Measurements from ENCODE around the gene ACOT12.

The ACOT12 gene

GRCh38 chr5:81359881-81360280 is 34.1 kb downstream of the ACOT12 start:
- H3K27ac Mint-ChIP-seq: no peak overlapping the region
- TF ChIP-seq CTCF (IDR thresholded peaks at IDR 0.05): no peak
- no peaks in the 10 kb centered on the region for H3K9me3 Mint-ChIP-seq
- H3K27me3 Mint-ChIP-seq (ENCODE audit: low read depth, poor library complexity): no peaks in the 10 kb centered on the region
- no peak overlapping the region for H3K4me3 Mint-ChIP-seq
- peaks cover 11% of the 10 kb centered on the region for H3K4me1 Mint-ChIP-seq
- H3K36me3 Mint-ChIP-seq (ENCODE audit: low read depth): no peaks in the 10 kb centered on the region
- no peak for DNase-seq

- peak; percentile 6 for DNase-seq
- TF ChIP-seq CTCF (IDR thresholded peaks at IDR 0.05): no peak
- H3K4me1 Mint-ChIP-seq: peaks cover 11% of the 10 kb centered on the region
Measured at GRCh38 chr5:81359108-81359507, 34.8 kb downstream of the ACOT12 start.

GRCh38 chr5:81355291-81356251 is 38.4 kb downstream of the ACOT12 start:
- Mint-ChIP-seq H3K36me3 (ENCODE audit: low read depth) (no peaks in the 10 kb centered on the region), H3K4me1 (peaks cover 11% of the 10 kb centered on the region), H3K27ac (no peak overlapping the region), H3K27me3 (ENCODE audit: low read depth, poor library complexity) (no peaks in the 10 kb centered on the region), H3K4me3 (no peak overlapping the region), H3K9me3 (no peaks in the 10 kb centered on the region)
- no peak for DNase-seq
- no peak for TF ChIP-seq CTCF (IDR thresholded peaks at IDR 0.05)

More at GRCh38 chr5:81359108-81359507, 34.8 kb downstream of the ACOT12 start:
- H3K9me3 Mint-ChIP-seq: no peaks in the 10 kb centered on the region
- H3K27ac Mint-ChIP-seq: no peak overlapping the region
- H3K36me3 Mint-ChIP-seq (ENCODE audit: low read depth): no peaks in the 10 kb centered on the region
- H3K27me3 Mint-ChIP-seq (ENCODE audit: low read depth, poor library complexity): no peaks in the 10 kb centered on the region
- H3K4me3 Mint-ChIP-seq: no peak overlapping the region

DNA sequence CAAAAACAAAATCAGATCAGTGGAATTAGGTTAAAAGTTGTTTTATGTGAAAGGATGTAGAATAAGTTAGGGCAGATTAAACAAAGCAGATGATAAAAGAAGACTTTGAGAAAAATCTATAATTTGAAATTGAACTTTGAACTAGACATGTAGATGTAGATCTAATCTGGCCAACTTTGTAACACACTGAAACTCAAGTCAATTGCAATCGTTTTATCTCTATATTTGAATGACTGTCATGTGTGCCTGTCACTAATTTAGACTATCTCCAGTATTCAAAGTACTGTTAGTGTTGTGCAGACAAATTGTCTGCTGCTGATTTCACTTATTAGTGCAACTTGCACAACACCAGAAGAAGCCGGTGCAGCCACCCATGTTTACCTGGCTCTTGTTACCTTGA is 39.8 kb downstream of the ACOT12 start:
- no peak for DNase-seq
- H3K4me3 Mint-ChIP-seq: no peak overlapping the region
- no peak for TF ChIP-seq CTCF (IDR thresholded peaks at IDR 0.05)
- no peak overlapping the region for H3K27ac Mint-ChIP-seq
- H3K9me3 Mint-ChIP-seq: no peaks in the 10 kb centered on the region
- no peaks in the 10 kb centered on the region for H3K36me3 Mint-ChIP-seq (ENCODE audit: low read depth)
- H3K4me1 Mint-ChIP-seq: peaks cover 9% of the 10 kb centered on the region
- H3K27me3 Mint-ChIP-seq (ENCODE audit: low read depth, poor library complexity): no peaks in the 10 kb centered on the region

- H3K36me3 Mint-ChIP-seq (ENCODE audit: low read depth): no peaks in the 10 kb centered on the region
- no peak for DNase-seq
- no peak overlapping the region for H3K4me3 Mint-ChIP-seq
- peaks cover 5% of the 10 kb centered on the region for H3K4me1 Mint-ChIP-seq
- no peaks in the 10 kb centered on the region for H3K9me3 Mint-ChIP-seq
- no peaks in the 10 kb centered on the region for H3K27me3 Mint-ChIP-seq (ENCODE audit: low read depth, poor library complexity)
- no peak for TF ChIP-seq CTCF (IDR thresholded peaks at IDR 0.05)
- no peak overlapping the region for H3K27ac Mint-ChIP-seq
Measured at GRCh38 chr5:81353189-81353588, 40.7 kb downstream of the ACOT12 start.

DNA sequence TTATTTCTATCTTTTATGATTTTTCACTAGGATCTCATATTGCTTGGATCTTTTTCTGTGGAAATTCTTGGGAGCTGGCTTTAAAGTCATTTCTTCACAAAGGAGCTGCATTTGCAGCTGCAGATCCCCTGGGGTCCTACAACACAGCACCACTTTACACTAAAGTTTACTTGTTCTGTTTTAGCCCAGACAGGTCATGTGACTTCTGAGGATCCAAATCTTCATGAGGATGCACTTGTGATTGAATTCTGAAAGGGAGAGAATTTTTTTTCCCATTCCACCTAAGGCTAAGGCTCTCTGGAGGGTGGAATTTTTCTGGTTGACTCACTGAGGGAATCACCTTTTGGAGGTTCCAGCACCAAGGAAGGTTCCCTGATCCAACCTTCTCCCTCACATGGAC is 43.4 kb downstream of the ACOT12 start:
- Mint-ChIP-seq H3K9me3 (no peaks in the 10 kb centered on the region), H3K4me3 (no peak overlapping the region), H3K36me3 (ENCODE audit: low read depth) (no peaks in the 10 kb centered on the region), H3K4me1 (peaks cover 5% of the 10 kb centered on the region), H3K27ac (no peak overlapping the region), H3K27me3 (ENCODE audit: low read depth, poor library complexity) (no peaks in the 10 kb centered on the region)
- DNase-seq: no peak
- no peak for TF ChIP-seq CTCF (IDR thresholded peaks at IDR 0.05)
